Astrocyte (in vitro differentiated cells and primary cell): ENCODE measurements around the gene TRIM67.

ENCODE experiments used
- EZH2 ChIP-seq: IDR thresholded peaks from 2 replicates; pipeline ENCODE4 v1.6.1; 2012; ENCODE audit warnings: mild to moderate bottlenecking, low read length, inconsistent platforms; ENCODE audit not compliant: insufficient read depth
- TF ChIP-seq, protein P1 (sequence below): IDR thresholded peaks from 2 replicates; pipeline ENCODE4 v1.5.1; 2011; ENCODE audit warnings: low read depth, mild to moderate bottlenecking, inconsistent platforms, low read length, moderate library complexity; ENCODE audit not compliant: insufficient read depth

DNA sequence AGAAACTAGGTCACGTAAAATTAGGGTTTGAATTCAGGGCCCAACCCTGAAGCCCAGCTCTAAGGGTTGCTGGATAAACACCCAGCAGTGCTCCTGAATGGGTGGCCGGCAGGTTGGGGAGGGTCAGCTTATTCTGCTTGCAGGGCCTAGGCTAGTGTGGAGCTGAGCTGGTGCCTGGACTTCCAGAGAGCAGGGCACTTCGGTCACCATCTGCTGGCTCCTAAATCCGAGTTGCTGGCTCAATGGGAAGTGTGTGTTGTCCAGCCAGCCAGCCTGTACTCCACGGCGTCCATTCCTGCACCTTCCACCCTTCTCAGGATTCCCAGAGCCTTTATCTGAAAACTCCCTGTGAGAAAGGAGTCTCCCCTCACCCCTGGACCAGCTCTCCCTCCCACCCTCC is 23.0 kb downstream of the TRIM67 start:
- TF ChIP-seq, protein P1, sequence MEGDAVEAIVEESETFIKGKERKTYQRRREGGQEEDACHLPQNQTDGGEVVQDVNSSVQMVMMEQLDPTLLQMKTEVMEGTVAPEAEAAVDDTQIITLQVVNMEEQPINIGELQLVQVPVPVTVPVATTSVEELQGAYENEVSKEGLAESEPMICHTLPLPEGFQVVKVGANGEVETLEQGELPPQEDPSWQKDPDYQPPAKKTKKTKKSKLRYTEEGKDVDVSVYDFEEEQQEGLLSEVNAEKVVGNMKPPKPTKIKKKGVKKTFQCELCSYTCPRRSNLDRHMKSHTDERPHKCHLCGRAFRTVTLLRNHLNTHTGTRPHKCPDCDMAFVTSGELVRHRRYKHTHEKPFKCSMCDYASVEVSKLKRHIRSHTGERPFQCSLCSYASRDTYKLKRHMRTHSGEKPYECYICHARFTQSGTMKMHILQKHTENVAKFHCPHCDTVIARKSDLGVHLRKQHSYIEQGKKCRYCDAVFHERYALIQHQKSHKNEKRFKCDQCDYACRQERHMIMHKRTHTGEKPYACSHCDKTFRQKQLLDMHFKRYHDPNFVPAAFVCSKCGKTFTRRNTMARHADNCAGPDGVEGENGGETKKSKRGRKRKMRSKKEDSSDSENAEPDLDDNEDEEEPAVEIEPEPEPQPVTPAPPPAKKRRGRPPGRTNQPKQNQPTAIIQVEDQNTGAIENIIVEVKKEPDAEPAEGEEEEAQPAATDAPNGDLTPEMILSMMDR: no peak
- no peak for TF ChIP-seq EZH2
